Progenitor cell of endocrine pancreas (in vitro differentiated cells): ENCODE measurements around the gene SLC4A7. TPM values are rescaled to one million over a fixed set of nuclear protein-coding genes. Genes with fewer than 3 reads are reported as not detected.

Experiments
- DNase-seq: peaks from one replicate; pipeline ENCODE4 v3.0.0; 2021; ENCODE audit warnings: low spot score; ENCODE audit not compliant: unreplicated experiment
- H3K27ac Mint-ChIP-seq: 2 replicates; pipeline ENCODE4 v1.8.0; 2021; ENCODE audit warnings: mild to moderate bottlenecking, moderate library complexity, mixed read lengths
- H3K27me3 Mint-ChIP-seq: 2 replicates; pipeline ENCODE4 v1.8.0; 2021; ENCODE audit warnings: mixed read lengths
- H3K36me3 Mint-ChIP-seq: 2 replicates; pipeline ENCODE4 v1.8.0; 2022; ENCODE audit warnings: mixed read lengths; ENCODE audit not compliant: insufficient read depth
- H3K4me1 Mint-ChIP-seq: 2 replicates; pipeline ENCODE4 v1.8.0; 2021; ENCODE audit warnings: low read depth, mixed read lengths
- H3K4me3 Mint-ChIP-seq: 2 replicates; pipeline ENCODE4 v1.8.0; 2021; ENCODE audit warnings: low read depth, mild to moderate bottlenecking, moderate library complexity, mixed read lengths
- H3K9me3 Mint-ChIP-seq: 2 replicates; pipeline ENCODE4 v1.8.0; 2021; ENCODE audit warnings: low read depth, mixed read lengths
- total RNA-seq: library from RNA; stranded (reverse); gene quantifications from 2 replicates; pipeline ENCODE4 v1.2.1, GENCODE V29; 2021
- TF ChIP-seq, protein P1 (sequence below): fragments of 200-600 bp; sonication (generic); IDR thresholded peaks from one replicate; pipeline ENCODE4 v1.5.0; 2021; ENCODE audit warnings: antibody characterized with exemption, mild to moderate bottlenecking; ENCODE audit not compliant: unreplicated experiment

Gene SLC4A7
- total RNA-seq, 1 donor from 2014 or later = 69.7 TPM

DNA sequence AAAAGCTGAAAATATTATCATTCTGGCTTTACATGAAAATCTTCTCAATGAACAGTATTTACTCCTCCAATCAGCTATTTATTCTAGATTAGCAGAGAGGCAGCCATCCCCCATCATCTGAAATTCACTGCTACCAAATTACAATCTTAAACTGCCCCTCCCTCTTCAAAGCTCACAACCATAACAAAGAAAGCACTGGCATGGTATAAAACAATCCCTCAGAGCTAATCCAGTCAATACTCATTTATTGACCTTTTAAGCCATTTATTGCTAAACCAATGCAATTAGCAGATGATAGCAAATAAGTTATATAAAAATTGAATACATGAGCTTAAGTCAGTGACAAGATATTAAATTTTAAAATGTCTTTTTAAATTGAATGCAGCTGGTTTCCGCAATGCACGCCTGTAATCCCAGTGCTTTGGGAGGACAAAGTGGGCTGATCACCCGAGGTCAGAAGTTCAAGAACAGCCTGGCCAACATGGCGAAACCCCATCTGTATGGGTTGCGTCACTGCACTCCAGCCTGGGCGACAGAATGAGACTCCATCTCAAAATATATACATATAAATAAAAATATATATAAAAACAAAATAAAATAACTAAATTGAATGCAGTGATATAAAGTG is 12.1 kb downstream of the SLC4A7 start:
- no peaks in the 10 kb centered on the region for H3K27me3 Mint-ChIP-seq
- peaks cover 26% of the 10 kb centered on the region for H3K36me3 Mint-ChIP-seq
- DNase-seq = no peak
- H3K27ac Mint-ChIP-seq = no peak overlapping the region
- peaks cover 10% of the 10 kb centered on the region for H3K9me3 Mint-ChIP-seq
- no peak overlapping the region for H3K4me3 Mint-ChIP-seq
- TF ChIP-seq, protein P1, sequence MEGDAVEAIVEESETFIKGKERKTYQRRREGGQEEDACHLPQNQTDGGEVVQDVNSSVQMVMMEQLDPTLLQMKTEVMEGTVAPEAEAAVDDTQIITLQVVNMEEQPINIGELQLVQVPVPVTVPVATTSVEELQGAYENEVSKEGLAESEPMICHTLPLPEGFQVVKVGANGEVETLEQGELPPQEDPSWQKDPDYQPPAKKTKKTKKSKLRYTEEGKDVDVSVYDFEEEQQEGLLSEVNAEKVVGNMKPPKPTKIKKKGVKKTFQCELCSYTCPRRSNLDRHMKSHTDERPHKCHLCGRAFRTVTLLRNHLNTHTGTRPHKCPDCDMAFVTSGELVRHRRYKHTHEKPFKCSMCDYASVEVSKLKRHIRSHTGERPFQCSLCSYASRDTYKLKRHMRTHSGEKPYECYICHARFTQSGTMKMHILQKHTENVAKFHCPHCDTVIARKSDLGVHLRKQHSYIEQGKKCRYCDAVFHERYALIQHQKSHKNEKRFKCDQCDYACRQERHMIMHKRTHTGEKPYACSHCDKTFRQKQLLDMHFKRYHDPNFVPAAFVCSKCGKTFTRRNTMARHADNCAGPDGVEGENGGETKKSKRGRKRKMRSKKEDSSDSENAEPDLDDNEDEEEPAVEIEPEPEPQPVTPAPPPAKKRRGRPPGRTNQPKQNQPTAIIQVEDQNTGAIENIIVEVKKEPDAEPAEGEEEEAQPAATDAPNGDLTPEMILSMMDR = no peak
- peaks cover 2% of the 10 kb centered on the region for H3K4me1 Mint-ChIP-seq

GRCh38 chr3:27468283-27468886 is 15.8 kb downstream of the SLC4A7 start:
- Mint-ChIP-seq H3K4me1 (peaks cover 2% of the 10 kb centered on the region), H3K27me3 (no peaks in the 10 kb centered on the region), H3K4me3 (no peak overlapping the region), H3K36me3 (peaks cover 28% of the 10 kb centered on the region), H3K9me3 (peaks cover 6% of the 10 kb centered on the region), H3K27ac (peak overlapping the region; percentile 33)
- no peak for DNase-seq
- TF ChIP-seq, protein P1 = no peak

GRCh38 chr3:27467545-27467944 is 16.6 kb downstream of the SLC4A7 start:
- Mint-ChIP-seq H3K4me3 (no peak overlapping the region), H3K36me3 (peaks cover 25% of the 10 kb centered on the region), H3K27ac (no peak overlapping the region), H3K9me3 (peaks cover 8% of the 10 kb centered on the region), H3K27me3 (no peaks in the 10 kb centered on the region), H3K4me1 (peaks cover 2% of the 10 kb centered on the region)
- DNase-seq = no peak
- TF ChIP-seq, protein P1 = peak; percentile 45

- no peaks in the 10 kb centered on the region for H3K27me3 Mint-ChIP-seq
Measured at GRCh38 chr3:27464646-27465045, 19.5 kb downstream of the SLC4A7 start.

GRCh38 chr3:27462228-27462627 is 22.0 kb downstream of the SLC4A7 start:
- H3K4me1 Mint-ChIP-seq = no peaks in the 10 kb centered on the region
- peaks cover 10% of the 10 kb centered on the region for H3K9me3 Mint-ChIP-seq
- TF ChIP-seq, protein P1 = no peak
- peaks cover 28% of the 10 kb centered on the region for H3K36me3 Mint-ChIP-seq
- no peak overlapping the region for H3K4me3 Mint-ChIP-seq
- no peaks in the 10 kb centered on the region for H3K27me3 Mint-ChIP-seq
- DNase-seq = no peak
- peak overlapping the region; percentile 79 for H3K27ac Mint-ChIP-seq

More at GRCh38 chr3:27464646-27465045, 19.5 kb downstream of the SLC4A7 start:
- Mint-ChIP-seq H3K4me3 (no peak overlapping the region), H3K27ac (no peak overlapping the region), H3K4me1 (no peaks in the 10 kb centered on the region), H3K36me3 (peaks cover 31% of the 10 kb centered on the region), H3K9me3 (peaks cover 10% of the 10 kb centered on the region)
- TF ChIP-seq, protein P1 = no peak
- no peak for DNase-seq
